ENCODE data around the gene SORBS1.

Gene SORBS1

DNA sequence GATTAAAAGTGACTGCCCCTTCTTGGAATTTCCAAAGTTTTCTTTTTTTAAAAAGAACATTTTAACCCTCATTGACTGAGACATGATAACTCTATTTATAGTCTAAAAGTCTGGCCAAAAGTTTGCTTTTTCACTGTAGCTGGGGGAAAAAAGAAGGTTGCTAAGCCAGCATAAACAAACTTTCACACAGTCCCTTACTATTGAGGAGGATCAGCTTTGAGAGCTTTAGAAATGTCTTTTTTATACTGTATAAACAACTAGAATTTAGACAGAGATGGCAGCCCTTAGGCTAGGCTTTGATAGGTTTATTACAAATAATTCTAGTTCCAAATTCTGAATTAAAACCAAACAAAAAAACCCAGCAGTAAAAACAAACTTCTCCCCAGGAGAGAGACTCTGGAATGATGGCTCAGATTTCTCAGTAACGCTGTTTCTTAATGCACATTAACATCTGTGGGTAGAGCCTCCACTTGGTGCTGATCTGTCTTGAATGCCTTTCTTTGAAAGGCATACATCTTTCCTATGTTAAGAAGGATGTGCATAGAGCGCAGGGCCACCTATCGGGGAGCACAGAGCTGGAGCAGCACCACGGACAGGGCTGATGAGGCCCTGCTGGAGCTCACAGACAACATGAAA, 169.5 kb downstream of the SORBS1 start:
- DNase-seq (ENCODE audit: low read depth, low spot score) = peak; percentile 64

DNA sequence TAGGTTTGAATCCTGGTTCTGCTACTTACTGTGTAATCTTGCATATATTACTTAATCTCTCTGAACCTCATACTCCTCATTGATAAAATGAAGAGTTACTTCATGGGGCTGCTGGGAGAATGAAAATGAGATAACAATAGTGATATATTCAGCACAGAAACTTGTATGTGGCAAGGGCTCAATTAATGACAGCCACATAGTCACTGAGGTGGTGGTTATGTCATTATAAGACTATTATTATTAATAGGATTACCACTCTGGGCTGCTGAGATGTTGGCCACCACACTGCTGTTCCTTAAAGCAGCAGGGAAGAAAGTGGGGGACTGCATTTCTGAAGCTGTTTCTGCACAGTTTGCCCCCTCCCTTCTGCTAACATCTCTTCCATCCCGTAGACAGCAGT, 170.0 kb downstream of the SORBS1 start:
- DNase-seq (ENCODE audit: low read depth, low spot score) = no peak

DNA sequence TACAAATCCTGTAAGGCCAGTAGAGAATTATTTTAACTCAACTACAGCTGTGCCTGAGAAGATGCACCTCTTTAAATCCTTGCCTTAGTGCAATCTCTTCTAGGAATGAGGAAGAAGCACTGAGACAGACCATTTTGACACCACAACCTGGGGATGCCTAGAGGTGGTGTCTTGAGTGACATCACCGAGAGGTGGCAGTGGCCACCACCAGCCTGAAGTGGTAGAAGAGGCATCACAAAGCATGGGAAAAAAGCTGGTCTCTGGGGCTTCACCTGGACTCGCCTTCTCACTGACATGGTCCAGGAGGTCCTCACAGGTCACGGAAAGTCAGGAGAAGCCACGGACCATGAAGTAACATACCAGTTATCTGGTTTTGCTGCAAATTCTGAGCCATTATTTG, 171.2 kb downstream of the SORBS1 start:
- DNase-seq (ENCODE audit: low read depth, low spot score) = no peak

DNA sequence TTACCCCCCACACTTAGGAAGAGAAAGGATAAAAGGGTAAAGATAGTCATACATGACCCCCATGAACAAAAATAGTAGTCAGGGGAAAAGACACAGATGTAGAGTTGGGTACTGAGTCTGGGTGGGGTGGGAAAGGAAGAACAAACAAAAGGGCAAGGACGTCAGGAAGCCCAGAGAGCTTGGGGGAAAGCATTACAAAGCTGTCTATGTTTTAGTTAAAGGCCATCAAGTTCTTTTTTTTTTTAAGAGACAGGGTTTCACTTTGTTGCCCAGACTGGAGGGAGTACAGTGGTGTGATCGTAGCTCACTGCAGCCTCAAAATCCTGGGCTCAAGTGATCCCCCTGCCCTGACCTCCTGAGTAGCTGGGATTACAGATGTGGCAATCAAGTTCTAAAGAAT, 172.0 kb downstream of the SORBS1 start:
- no peak for DNase-seq (ENCODE audit: low read depth, low spot score)

DNA sequence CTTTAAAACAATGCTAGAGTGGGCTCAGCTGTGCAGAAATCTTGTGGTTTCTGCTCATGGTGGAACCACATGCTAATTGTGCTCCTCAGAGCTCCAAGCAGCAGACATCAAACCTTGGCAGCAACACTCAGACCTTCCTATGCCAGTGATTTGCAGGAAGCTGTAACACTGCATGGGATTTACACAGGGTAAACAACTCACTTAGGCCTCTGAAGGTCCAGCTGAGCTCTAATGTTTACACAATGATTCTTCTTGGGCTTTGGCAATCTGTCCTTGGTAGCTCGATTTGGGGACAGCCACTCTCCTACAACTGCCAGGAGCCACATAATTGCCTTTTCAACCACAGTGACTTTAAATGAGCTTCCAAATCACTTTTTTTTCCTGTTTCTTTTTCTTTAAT, 172.6 kb downstream of the SORBS1 start:
- DNase-seq (ENCODE audit: low read depth, low spot score) = no peak

DNA sequence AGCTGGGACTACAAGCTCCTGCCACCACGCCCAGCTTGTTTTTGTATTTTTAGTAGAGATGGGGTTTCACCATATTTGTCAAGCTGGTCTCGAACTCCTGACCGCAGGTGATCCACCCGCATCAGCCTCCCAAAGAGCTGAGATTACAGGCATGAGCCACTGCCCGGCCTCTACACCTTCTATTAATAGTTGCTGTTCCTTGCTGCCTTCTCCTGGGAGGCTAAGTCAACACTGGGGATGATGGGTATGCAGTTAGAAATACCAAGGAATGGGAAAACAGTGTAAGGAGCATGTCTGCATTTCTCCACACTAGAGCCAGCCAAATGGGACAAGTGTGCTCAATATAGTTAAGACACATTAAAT, 173.1 kb downstream of the SORBS1 start:
- DNase-seq (ENCODE audit: low read depth, low spot score) = no peak

DNA sequence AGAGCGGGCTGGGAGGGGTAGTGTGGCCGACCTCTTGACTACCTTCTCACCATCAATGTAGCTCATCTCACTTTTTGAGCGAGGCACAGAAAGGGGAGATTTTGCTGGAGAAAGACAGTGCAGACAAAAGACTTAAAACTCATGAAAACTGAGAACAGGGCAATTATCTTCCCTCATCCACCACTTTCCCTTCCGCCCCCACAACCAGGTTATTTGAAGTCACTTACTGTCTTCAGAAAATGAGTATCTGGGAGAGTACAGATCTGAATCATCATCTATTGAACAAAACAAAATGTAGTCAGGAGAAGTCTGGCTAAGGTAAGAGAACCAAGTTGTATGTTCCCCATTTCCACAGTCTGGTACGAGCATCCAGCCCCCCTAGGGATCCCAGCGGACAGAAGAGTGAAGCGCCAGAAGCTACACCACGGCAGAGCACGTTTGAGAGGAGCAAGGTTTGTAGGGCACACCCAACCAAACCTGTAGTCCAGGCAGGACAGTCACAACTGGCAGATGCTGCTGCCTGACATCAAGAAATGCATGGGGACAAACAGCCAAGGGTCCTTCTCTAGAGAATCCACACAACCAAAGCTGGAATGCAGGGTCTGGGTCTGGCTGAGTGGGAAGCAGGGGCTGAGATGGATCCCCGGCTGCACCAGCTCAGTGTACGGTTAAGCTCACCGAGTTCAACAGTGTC, 177.0 kb downstream of the SORBS1 start:
- DNase-seq (ENCODE audit: low read depth, low spot score) = no peak

DNA sequence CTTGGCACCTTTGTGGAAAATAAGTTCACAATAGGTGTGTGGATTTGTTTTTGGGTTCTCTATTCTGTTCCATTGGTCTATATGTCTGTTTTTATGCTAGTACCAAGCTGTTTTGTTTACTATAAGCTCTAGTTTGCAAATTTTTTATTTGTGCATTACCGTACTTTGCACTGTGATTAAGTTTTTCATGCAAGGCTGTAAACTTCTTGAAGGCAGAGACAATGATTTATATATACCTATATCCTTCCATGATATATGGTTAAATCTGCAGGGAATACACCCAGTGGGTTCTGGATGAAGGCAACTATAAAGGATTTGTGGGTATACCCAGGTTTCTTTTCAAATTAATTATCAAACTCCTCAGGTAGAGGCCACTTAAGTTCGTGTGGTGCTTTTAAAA, 178.6 kb downstream of the SORBS1 start:
- no peak for DNase-seq (ENCODE audit: low read depth, low spot score)

DNA sequence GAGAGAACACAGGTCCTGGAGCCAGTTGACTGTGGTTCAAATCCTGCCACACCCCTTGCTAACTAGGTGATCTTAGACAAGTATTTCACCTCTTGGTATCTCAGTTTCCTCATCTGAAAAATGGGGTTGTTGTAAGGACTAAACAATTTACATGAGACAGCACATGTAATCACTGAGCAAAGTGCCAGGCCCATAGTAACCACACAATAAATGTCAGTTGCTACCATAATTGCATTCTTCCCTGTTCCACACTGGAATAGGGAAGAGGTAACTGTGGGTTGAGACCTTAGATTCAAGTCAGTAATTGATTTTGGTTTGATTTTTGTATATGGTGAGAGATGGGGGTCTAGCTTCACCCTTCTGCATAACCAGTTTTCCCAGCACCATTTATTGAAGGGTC, 179.0 kb downstream of the SORBS1 start:
- no peak for DNase-seq (ENCODE audit: low read depth, low spot score)

DNA sequence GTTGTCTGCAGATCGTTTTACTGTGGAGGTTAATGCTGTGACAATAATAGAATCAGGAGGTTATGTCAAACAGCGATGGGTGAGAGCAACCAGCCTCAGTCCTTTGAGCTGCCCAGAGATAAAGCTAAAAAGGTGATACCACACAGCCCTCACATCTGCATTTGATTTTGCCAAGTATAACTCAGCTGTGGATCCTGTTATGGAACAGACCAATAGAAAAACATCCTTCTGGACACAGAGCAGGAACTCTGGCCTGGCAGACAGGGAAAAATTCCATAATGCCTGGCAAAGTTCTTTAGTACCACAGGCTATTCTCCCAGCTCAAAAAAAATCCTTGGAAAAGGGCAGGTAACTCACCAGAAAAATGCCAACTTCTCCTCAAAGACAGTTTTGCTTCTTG, 183.2 kb downstream of the SORBS1 start:
- no peak for DNase-seq (ENCODE audit: low read depth, low spot score)

DNA sequence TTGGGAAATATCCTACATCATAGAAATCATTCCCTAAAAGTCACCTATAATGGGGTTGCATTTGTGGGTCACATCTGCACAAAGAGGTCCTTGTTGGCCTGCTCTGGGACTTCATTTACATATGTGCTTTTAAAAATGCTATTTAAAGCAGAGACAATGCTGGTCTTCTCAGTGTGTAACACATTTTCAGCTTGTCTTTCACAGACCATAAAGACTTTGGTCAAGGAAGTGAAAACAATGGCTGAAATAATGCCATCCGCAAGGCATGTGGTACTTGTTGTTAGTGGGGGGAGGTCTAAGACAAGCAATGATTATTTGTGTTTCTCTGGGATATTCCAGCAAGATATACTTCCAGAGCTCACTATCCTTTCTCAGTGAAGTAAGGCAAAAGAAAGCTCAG, 185.8 kb downstream of the SORBS1 start:
- DNase-seq (ENCODE audit: low read depth, low spot score) = no peak

DNA sequence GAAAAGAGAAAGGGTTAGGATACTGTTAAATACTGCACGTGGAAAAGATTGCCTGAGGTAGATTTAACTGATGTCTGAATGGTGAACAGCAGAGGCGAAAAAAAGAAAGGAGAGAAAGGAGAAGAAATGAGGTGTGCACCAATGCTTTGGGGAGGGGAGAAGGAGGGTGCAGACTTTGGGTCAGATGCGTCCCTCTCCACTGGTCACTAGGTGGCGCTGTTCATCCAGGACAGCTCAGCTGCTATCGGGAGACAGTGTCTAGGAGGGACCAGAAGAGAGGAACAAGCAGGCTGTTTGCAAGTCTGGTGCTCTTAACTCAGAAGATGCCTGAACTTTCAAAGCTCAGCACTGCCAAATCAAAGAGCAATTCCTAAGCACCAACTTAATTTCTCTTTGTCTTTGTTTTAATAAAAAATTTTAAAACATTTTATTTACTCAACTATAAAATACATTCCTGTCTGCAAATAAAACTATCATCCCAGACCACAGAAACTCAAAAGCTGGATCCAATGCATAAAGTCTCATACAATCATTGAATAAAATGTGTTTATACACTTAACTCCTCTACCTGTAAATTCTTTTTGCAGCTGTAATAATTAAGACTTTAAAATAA, 186.5 kb downstream of the SORBS1 start:
- peak; percentile 28 for DNase-seq (ENCODE audit: low read depth, low spot score)

DNA sequence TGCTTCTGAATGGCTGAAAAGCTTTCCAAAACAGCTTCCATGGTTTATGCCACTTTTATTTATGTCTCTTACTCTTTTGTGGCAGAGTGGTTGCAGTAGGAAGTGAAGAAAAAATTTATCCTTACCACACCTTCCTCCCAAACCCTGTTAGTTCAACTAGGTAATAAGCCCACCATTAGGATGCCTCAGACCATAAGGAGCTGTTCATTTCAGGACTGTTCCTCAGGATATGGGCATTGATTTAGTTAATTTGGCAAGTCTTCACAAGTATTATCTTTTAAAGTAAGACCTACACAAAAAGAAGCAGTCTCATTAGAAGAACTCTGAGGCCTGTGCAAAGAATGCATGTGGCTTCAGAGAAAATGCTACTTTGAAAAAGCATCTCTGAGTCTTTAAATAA, 187.5 kb downstream of the SORBS1 start:
- DNase-seq (ENCODE audit: low read depth, low spot score) = no peak

DNA sequence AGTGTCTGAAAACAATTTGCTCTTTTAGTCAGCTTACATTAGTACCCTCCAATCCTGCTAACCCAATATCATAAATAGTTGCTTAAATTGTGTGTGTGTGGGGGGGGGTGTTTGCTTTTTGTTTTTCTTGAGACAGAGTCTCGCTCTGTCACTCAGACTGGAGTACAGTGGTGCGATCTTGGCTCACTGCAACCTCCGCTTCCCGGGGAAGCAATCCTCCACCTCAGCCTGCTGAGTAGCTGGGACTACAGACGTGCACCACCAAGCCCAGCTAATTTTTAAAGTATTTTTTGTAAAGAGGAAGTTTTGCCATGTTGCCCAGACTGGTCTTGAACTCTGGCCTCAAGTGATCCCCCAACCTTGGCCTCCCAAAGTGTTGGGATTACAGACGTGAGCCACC, 196.8 kb downstream of the SORBS1 start:
- DNase-seq (ENCODE audit: low read depth, low spot score) = no peak

DNA sequence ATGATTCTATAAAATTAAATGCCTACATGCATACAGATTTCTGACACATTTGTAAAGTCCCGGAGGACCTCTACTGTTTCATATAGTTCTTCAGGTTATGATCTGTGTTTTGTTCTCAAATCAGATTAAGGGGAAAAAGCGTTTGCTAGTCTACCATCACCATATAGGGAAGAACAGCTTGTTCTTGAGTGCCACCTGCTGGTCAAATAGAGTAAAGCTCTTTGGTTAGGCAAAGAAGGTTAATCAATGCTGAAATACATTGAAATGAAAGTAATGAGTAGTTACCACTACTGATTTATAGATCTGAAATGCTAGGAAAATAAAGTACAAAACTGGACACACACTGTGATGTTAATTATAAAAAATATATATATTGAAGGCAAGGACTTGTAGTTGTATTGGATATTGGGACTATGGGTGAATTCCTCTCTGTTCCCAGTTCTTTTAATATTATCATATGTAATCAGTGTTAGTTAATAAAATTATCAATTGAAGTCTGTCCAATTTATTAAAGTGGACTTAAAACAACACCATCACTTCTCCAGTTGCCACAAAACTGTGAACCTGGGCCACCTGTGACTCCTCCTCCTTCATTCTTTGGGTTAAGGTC, 197.8 kb downstream of the SORBS1 start:
- peak; percentile 40 for DNase-seq (ENCODE audit: low read depth, low spot score)

DNA sequence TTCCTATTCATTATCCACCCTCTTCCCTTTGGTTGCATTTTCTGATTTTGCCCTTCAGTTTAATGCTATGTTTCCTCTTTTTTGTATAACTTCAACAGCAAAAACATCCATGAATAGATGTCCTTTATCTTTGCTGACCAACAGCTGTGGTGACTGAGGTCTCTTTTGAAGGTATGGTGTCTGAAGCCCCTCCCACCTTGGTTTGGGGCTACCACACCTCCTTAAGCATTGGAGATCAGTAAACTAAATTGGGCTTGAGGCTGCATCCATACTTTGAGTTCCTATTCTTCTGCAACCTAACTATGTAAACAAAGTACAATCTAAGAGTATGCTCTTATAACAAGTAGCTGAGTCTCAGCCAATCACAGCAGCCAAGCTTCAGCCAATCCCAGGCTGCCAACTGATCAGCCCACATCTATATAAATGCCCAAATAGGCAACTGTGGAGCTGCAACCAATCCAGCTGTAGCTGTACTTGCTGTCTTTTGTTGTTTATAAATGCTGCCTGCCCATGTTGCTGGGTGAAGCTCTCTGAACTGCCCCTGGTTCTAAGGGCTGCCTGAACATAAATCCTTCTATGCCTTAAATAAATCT, 201.0 kb downstream of the SORBS1 start:
- no peak for DNase-seq (ENCODE audit: low read depth, low spot score)

DNA sequence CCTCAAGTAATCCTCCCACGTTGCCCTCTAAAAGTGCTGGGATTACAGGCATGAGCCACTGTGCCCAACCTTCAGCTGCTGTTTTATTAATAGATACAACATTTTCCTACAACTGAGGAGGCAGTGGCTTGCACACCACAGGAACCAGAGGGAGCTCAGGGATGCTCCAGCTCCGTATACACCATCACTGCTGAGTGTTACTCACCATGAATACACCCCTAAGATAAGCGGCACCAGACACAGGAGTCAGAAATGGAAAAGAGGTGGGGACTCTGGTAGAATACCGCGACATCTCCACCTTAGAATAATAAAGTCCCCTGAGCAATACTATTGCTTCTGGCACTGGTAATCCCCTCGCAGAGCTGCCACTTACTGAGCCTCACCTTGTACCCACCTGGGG, 201.7 kb downstream of the SORBS1 start:
- DNase-seq (ENCODE audit: low read depth, low spot score) = no peak

DNA sequence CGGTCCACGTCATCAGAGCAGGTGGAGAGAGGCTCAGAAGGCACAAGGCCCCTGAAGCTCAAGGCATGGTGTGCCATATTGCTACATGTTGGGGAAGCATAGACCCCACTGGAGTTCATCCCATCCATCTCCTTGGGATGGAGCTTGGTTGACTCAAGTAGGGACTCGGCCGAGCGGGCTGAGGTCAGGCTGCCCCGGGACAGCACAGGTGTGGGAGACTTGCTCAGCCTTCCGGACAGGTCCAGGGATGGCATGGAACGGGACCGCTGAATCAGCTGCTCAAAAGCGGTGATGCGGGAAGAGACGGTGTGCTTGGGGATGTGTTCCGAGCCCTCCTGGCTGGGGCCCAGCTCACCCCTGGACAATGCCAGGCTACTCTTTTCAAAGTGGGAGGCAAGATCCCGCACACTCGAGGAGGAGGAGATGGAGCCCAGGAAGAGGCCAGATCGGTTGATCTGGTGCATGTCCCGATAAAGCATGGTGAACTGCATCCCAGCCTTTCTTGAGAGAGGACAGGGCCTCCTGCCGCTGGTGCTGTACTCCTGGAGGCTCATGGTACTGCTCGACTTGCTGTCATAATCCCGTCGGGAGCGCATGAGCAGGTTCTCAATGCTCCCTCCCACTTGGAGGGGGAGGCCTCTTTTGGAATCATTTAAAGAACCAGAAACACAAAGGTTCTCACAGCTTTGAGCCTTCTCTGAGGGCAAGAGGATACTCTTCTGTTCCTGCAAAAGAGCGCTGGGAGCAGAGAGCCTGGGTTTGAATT, 204.8 kb downstream of the SORBS1 start:
- no peak for DNase-seq (ENCODE audit: low read depth, low spot score)

DNA sequence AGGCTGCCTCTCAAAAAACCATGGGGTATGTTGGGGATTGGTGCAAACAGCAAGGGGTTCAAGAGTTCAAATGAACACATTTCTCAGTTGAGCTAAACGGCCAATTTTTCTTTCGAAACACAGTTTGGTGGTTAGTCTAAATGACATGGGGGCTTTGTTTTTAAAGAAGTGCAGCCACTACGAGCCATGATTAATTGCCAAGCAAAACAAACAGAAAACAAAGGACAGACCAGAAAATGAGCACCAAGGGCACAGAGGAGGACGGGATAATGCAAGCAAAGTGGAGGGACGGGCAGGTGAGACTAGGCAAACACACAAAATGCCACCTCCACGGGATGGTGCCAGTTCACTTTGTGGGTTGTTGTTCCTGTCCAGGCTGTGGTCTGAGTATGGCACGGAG, 205.9 kb downstream of the SORBS1 start:
- no peak for DNase-seq (ENCODE audit: low read depth, low spot score)

DNA sequence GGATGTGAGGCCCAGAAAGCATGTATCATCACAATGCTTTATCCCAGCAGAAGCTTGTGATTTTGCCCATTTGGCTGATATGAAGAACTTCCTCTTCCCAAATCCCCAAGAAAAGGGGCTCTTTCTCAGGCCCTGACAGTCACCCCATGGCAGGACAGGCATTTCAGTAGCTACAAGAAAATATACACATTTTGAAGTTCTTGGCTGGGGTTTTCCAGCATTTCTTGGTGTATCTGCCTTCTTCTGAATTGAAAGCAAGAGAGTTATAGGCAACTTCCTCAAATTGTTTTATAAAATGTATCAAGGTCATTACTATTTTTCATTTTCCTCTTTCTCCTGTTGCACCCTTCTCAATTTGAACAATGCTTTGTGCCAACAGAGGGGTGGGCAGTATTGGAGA, 207.1 kb downstream of the SORBS1 start:
- no peak for DNase-seq (ENCODE audit: low read depth, low spot score)

DNA sequence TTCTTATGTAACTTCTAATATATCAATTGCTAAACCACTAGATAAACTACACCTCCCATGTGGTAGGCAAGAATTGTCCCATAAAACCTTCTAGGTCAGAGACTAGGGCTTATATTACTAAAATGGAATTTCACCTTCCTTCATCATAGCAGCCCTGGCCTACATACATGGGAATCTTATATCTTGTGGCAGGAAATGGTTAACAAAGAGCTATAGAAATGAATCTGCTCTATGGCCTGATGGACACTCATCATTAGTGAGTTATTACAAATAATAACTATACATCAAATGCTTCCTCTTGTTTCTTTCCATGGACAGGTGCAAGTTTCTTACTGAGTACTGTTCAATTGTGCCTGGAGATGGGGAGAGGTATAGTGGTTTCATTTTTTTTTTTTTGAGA, 208.0 kb downstream of the SORBS1 start:
- DNase-seq (ENCODE audit: low read depth, low spot score) = no peak

DNA sequence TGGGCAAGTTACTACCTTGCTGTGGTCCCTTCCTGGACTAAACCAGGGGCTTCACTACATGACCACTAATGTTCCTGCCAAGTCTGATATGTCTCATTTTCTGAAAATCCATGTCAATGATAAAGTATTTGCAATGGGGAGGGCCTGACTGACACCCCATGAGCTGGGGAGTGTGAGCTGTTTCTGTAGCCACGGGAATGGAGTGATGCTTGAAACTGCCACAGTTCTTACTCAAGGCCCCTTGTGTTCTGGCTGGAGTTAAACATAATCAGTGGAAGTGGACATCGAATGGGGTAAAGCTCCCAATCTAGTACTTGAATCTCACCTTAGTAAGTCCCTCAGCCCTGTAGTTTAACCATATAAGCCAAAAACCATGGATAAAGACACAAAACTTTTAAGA, 208.5 kb downstream of the SORBS1 start:
- DNase-seq (ENCODE audit: low read depth, low spot score) = no peak

All from smooth muscle cell of the brain vasculature (primary cell).